PC-9 (cell line): ENCODE measurements around the gene CAGE1. TPM values are rescaled to one million over a fixed set of nuclear protein-coding genes. Genes with fewer than 3 reads are reported as not detected.

ENCODE experiments used
- BruUV-seq: library from RNA; stranded (reverse); fragments of 400-500 nt; replicated peaks from 2 replicates; lab custom pipeline; 2021; lab: Mats Ljungman, UMichigan
- CTCF ChIA-PET: fragments of 300-600 bp; sonication (Branson Sonifier 250); formaldehyde crosslinking; loops from one replicate; lab custom pipeline; 2022; ENCODE audit warnings: antibody characterized with exemption; lab: Charles Lee
- POLR2A ChIA-PET: fragments of 300-600 bp; sonication (Branson Sonifier 250); formaldehyde crosslinking; loops from one replicate; lab custom pipeline; 2022; ENCODE audit warnings: antibody characterized with exemption; ENCODE audit not compliant: unreplicated experiment; lab: Charles Lee
- DNase-seq, 2 experiments: peaks; one replicate each; pipeline versions ENCODE4 v3.0.0 to v3.0.0-alpha.2; 2015 to 2022; ENCODE audit warnings: mixed read lengths in 1 of 2
- H2AFZ ChIP-seq: fragments of 200-600 bp; sonication (generic); 2 replicates; pipeline ENCODE4 v1.8.1; 2017; ENCODE audit warnings: antibody characterized with exemption
- H3F3A ChIP-seq: fragments of 200-600 bp; sonication (generic); 2 replicates; pipeline ENCODE4 v1.8.1; 2017; ENCODE audit warnings: antibody characterized with exemption, mild to moderate bottlenecking, low read depth; ENCODE audit not compliant: insufficient read depth
- H3K27ac ChIP-seq: fragments of 200-600 bp; sonication (generic); 2 replicates; pipeline ENCODE4 v1.6.1; 2016; ENCODE audit warnings: mixed run types
- H3K27me3 ChIP-seq: fragments of 200-600 bp; sonication (generic); 2 replicates; pipeline ENCODE4 v1.6.1; 2016; ENCODE audit warnings: low read depth, mixed run types; ENCODE audit not compliant: insufficient read depth
- H3K36me3 ChIP-seq: fragments of 200-600 bp; sonication (generic); 2 replicates; pipeline ENCODE4 v1.6.1; 2016; ENCODE audit warnings: low read depth, mixed run types
- H3K4me1 ChIP-seq: fragments of 200-600 bp; sonication (generic); replicated peaks from 2 replicates; pipeline ENCODE4 v1.6.1; 2016; ENCODE audit warnings: mixed run types; ENCODE audit not compliant: insufficient read depth
- H3K4me2 ChIP-seq: fragments of 200-600 bp; sonication (generic); 2 replicates; pipeline ENCODE4 v1.6.1; 2017; ENCODE audit warnings: mixed run types
- H3K4me3 ChIP-seq: fragments of 200-600 bp; sonication (generic); 2 replicates; pipeline ENCODE4 v1.6.1; 2016; ENCODE audit warnings: mixed run types
- H3K79me2 ChIP-seq: fragments of 200-600 bp; sonication (generic); 2 replicates; pipeline ENCODE4 v1.6.1; 2017; ENCODE audit warnings: low read depth, mixed run types
- H3K9me2 ChIP-seq: fragments of 200-600 bp; sonication (generic); 2 replicates; pipeline ENCODE4 v1.8.1; 2017; ENCODE audit warnings: mild to moderate bottlenecking; ENCODE audit not compliant: insufficient read depth
- H3K9me3 ChIP-seq: fragments of 200-600 bp; sonication (generic); 2 replicates; pipeline ENCODE4 v1.8.1; 2016; ENCODE audit warnings: low read depth; ENCODE audit not compliant: insufficient read depth
- H4K20me1 ChIP-seq: fragments of 200-600 bp; sonication (generic); 2 replicates; pipeline ENCODE4 v1.8.1; 2017; ENCODE audit not compliant: insufficient read depth
- CTCF ChIP-seq: fragments of 200-600 bp; sonication (generic); conservative IDR thresholded peaks from 2 replicates; pipeline ENCODE4 v1.6.1; 2017; ENCODE audit warnings: mixed run types, antibody characterized with exemption, mild to moderate bottlenecking, moderate library complexity
- EZH2 ChIP-seq: fragments of 200-600 bp; sonication (generic); IDR thresholded peaks from 2 replicates; pipeline ENCODE4 v1.8.0; 2017; ENCODE audit warnings: antibody characterized with exemption, low read depth
- intact Hi-C: fragments of 100-400 bp; cut with micrococcal nuclease; formaldehyde crosslinking; loops from one replicate; pipeline ENCODE4 v1.10.0; 2022; ENCODE audit not compliant: unreplicated experiment
- total RNA-seq: library from RNA; stranded (reverse); gene quantifications from 2 replicates; pipeline ENCODE4 v1.2.3, GENCODE V29; 2021

Gene CAGE1
- total RNA-seq, 1 experiment from 2014 or later: 0.13 TPM

GRCh38 chr6:7378740-7379139 lies 10.8 kb downstream of the CAGE1 start:
- no peaks in the 10 kb centered on the region for H3F3A ChIP-seq

GRCh38 chr6:7377961-7378360 lies 11.6 kb downstream of the CAGE1 start:
- Histone ChIP-seq H4K20me1 (no peaks in the 10 kb centered on the region), H3K9me2 (no peaks in the 10 kb centered on the region), H3K27me3 (no peaks in the 10 kb centered on the region), H3K36me3 (no peaks in the 10 kb centered on the region), H2AFZ (no peak overlapping the region), H3K4me1 (no peaks in the 10 kb centered on the region), H3K27ac (no peak overlapping the region), H3K4me3 (no peak overlapping the region), H3K4me2 (no peak overlapping the region), H3F3A (no peaks in the 10 kb centered on the region), H3K9me3 (no peaks in the 10 kb centered on the region), H3K79me2 (no peaks in the 10 kb centered on the region)
- POLR2A ChIA-PET: no interaction called here
- BruUV-seq: no TSS peak
- DNase-seq: no peak
- TF ChIP-seq CTCF (no peak), EZH2 (no peak)
- CTCF ChIA-PET: interaction anchor here (0.7 kb wide), 1 partner anchor 342 kb away, joined by 3 read pairs; no protein-coding TSS in a partner anchor
- intact Hi-C loops: no loop called here

More at GRCh38 chr6:7378740-7379139, 10.8 kb downstream of the CAGE1 start:
- POLR2A ChIA-PET: no interaction called here
- CTCF ChIA-PET: no interaction called here
- Histone ChIP-seq H3K27me3 (no peaks in the 10 kb centered on the region), H3K36me3 (no peaks in the 10 kb centered on the region), H2AFZ (no peak overlapping the region), H3K9me2 (no peaks in the 10 kb centered on the region), H3K79me2 (no peaks in the 10 kb centered on the region), H3K9me3 (no peaks in the 10 kb centered on the region), H3K27ac (no peak overlapping the region), H3K4me3 (no peak overlapping the region), H4K20me1 (no peaks in the 10 kb centered on the region), H3K4me1 (no peaks in the 10 kb centered on the region), H3K4me2 (no peak overlapping the region)
- intact Hi-C loops: no loop called here
- TF ChIP-seq EZH2 (no peak), CTCF (no peak)
- BruUV-seq: no TSS peak
- DNase-seq: no peak

- H3K4me3 ChIP-seq: no peak overlapping the region
- no peaks in the 10 kb centered on the region for H3K79me2 ChIP-seq
- intact Hi-C loops: no loop called here
- H2AFZ ChIP-seq: no peak overlapping the region
- H3K4me2 ChIP-seq: no peak overlapping the region
- no peaks in the 10 kb centered on the region for H4K20me1 ChIP-seq
- H3K27me3 ChIP-seq: no peaks in the 10 kb centered on the region
- H3F3A ChIP-seq: no peaks in the 10 kb centered on the region
- TF ChIP-seq EZH2 (no peak), CTCF (no peak)
- no peaks in the 10 kb centered on the region for H3K9me3 ChIP-seq
- ChIA-PET CTCF (no interaction called here), POLR2A (no interaction called here)
- H3K27ac ChIP-seq: no peak overlapping the region
- H3K4me1 ChIP-seq: no peaks in the 10 kb centered on the region
- no peaks in the 10 kb centered on the region for H3K9me2 ChIP-seq
- BruUV-seq: no TSS peak
- DNase-seq: no peak
- no peaks in the 10 kb centered on the region for H3K36me3 ChIP-seq
Measured at GRCh38 chr6:7373739-7374138, 15.8 kb downstream of the CAGE1 start.
